Osteoblast (primary cell): ENCODE data around the gene RAPSN. TPM values are rescaled to one million over a fixed set of nuclear protein-coding genes. Genes with fewer than 3 reads are reported as not detected.
A peak's percentile ranks its signal among the peaks of the same experiment; 100 is the strongest.

Experiments
- DNase-seq: peaks from one replicate; pipeline ENCODE4 v3.0.0; 2011; ENCODE audit warnings: low spot score, mixed read lengths; ENCODE audit not compliant: insufficient read length; ENCODE audit errors: missing footprints
- H2AFZ ChIP-seq: 2 replicates; pipeline ENCODE4 v1.6.0; 2011; ENCODE audit warnings: mild to moderate bottlenecking, low read length
- H3K27ac ChIP-seq: 2 replicates; pipeline ENCODE4 v1.5.1; 2011; ENCODE audit warnings: mild to moderate bottlenecking, low read depth, low read length, moderate library complexity
- H3K27me3 ChIP-seq: 2 replicates; pipeline ENCODE4 v1.6.0; 2012; ENCODE audit warnings: mild to moderate bottlenecking, control low read depth, inconsistent platforms, low read length, moderate library complexity; ENCODE audit not compliant: insufficient read depth
- H3K36me3 ChIP-seq: 2 replicates; pipeline ENCODE4 v1.5.1; 2011; ENCODE audit warnings: mild to moderate bottlenecking, low read length, control low read depth, moderate library complexity; ENCODE audit not compliant: insufficient read depth
- H3K4me1 ChIP-seq: 2 replicates; pipeline ENCODE4 v1.5.1; 2011; ENCODE audit warnings: mild to moderate bottlenecking, low read length, control low read depth, moderate library complexity; ENCODE audit not compliant: insufficient read depth
- H3K4me2 ChIP-seq: 2 replicates; pipeline ENCODE4 v1.6.0; 2011; ENCODE audit warnings: mild to moderate bottlenecking, low read length; ENCODE audit not compliant: insufficient read depth
- H3K4me3 ChIP-seq: fragments of 200-600 bp; sonication (generic); 3 replicates; pipeline ENCODE4 v1.5.1; 2012; ENCODE audit warnings: mild to moderate bottlenecking, low read length, inconsistent platforms; ENCODE audit not compliant: insufficient read depth
- H3K79me2 ChIP-seq: 2 replicates; pipeline ENCODE4 v1.6.0; 2012; ENCODE audit warnings: mild to moderate bottlenecking, low read length, control low read depth, inconsistent platforms; ENCODE audit not compliant: insufficient read depth
- H3K9me3 ChIP-seq: 2 replicates; pipeline ENCODE4 v1.5.1; 2011; ENCODE audit warnings: low read depth, low read length, control low read depth
- H4K20me1 ChIP-seq: 2 replicates; pipeline ENCODE4 v1.6.0; 2012; ENCODE audit warnings: mild to moderate bottlenecking, low read length, control low read depth; ENCODE audit not compliant: insufficient read depth
- CTCF ChIP-seq: IDR thresholded peaks from 2 replicates; pipeline ENCODE4 v1.5.1; 2011; ENCODE audit warnings: mild to moderate bottlenecking, low read depth, low read length, moderate library complexity; ENCODE audit errors: extremely low read depth
- total RNA-seq: library from RNA; depleted of rRNA; stranded (reverse); fragments of >200 nt; gene quantifications from 2 replicates; pipeline ENCODE4 v1.2.3, GENCODE V29; 2012

Gene RAPSN
- total RNA-seq, 1 donor: 0.36 TPM

GRCh38 chr11:47495011-47495855, 46.3 kb upstream of the RAPSN start:
- no peak overlapping the region for H3K4me3 ChIP-seq
- TF ChIP-seq CTCF: no peak

GRCh38 chr11:47489395-47489755, 40.4 kb upstream of the RAPSN start:
- Histone ChIP-seq H3K27me3 (no peaks in the 10 kb centered on the region), H3K36me3 (peaks cover 48% of the 10 kb centered on the region), H3K4me1 (peaks cover 3% of the 10 kb centered on the region), H3K27ac (peak overlapping the region; percentile 45), H3K79me2 (peaks cover 77% of the 10 kb centered on the region), H3K4me3 (no peak overlapping the region), H2AFZ (no peak overlapping the region), H3K9me3 (no peaks in the 10 kb centered on the region), H4K20me1 (peaks cover 34% of the 10 kb centered on the region), H3K4me2 (peak overlapping the region; percentile 2)
- DNase-seq: peak; percentile 80
- no peak for TF ChIP-seq CTCF

More at GRCh38 chr11:47495011-47495855, 46.3 kb upstream of the RAPSN start:
- H3K9me3 ChIP-seq: no peaks in the 10 kb centered on the region
- H3K4me1 ChIP-seq: peaks cover 9% of the 10 kb centered on the region
- no peak overlapping the region for H2AFZ ChIP-seq
- no peaks in the 10 kb centered on the region for H3K27me3 ChIP-seq
- DNase-seq: no peak
- peaks cover 95% of the 10 kb centered on the region for H3K79me2 ChIP-seq
- H4K20me1 ChIP-seq: peaks cover 48% of the 10 kb centered on the region
- H3K4me2 ChIP-seq: no peak overlapping the region
- H3K27ac ChIP-seq: peak overlapping the region; percentile 27
- peaks cover 18% of the 10 kb centered on the region for H3K36me3 ChIP-seq

- Histone ChIP-seq H3K36me3 (peaks cover 51% of the 10 kb centered on the region), H2AFZ (no peak overlapping the region), H3K4me1 (peaks cover 3% of the 10 kb centered on the region), H4K20me1 (peaks cover 29% of the 10 kb centered on the region), H3K4me3 (no peak overlapping the region), H3K4me2 (peak overlapping the region; percentile 2), H3K79me2 (peaks cover 72% of the 10 kb centered on the region), H3K27me3 (no peaks in the 10 kb centered on the region), H3K9me3 (no peaks in the 10 kb centered on the region), H3K27ac (peak overlapping the region; percentile 45)
- TF ChIP-seq CTCF: no peak
- DNase-seq: no peak
These were observed 39.9 kb upstream of the RAPSN start for GRCh38 chr11:47488674-47489394.

- H3K27ac ChIP-seq: no peak overlapping the region
- no peak overlapping the region for H3K4me2 ChIP-seq
- H2AFZ ChIP-seq: no peak overlapping the region
- no peaks in the 10 kb centered on the region for H3K9me3 ChIP-seq
- no peak for TF ChIP-seq CTCF
- no peak for DNase-seq
- peaks cover 69% of the 10 kb centered on the region for H3K79me2 ChIP-seq
- H4K20me1 ChIP-seq: peaks cover 27% of the 10 kb centered on the region
- H3K4me1 ChIP-seq: peaks cover 3% of the 10 kb centered on the region
- H3K36me3 ChIP-seq: peaks cover 58% of the 10 kb centered on the region
- no peaks in the 10 kb centered on the region for H3K27me3 ChIP-seq
- H3K4me3 ChIP-seq: no peak overlapping the region
These were observed 39.2 kb upstream of the RAPSN start for GRCh38 chr11:47488111-47488510.
